Right lobe of liver (tissue), 6 donors: ENCODE data around the gene APOBEC2. TPM values are rescaled to one million over a fixed set of nuclear protein-coding genes. Genes with fewer than 3 reads are reported as not detected.
A peak's percentile ranks its signal among the peaks of the same experiment; 100 is the strongest.

Experiments
- ATAC-seq, 4 donors: fragments of 200-7000 bp; cut with Tn5 transposase; one replicate each; pipeline ENCODE4 v1.9.1; 2020; ENCODE audit warnings: mild to moderate bottlenecking in 4 of 4, moderate library complexity in 4 of 4
- DNase-seq, 3 donors: peaks; one replicate each; pipeline ENCODE4 v3.0.0-alpha.2; 2020
- H3K27ac ChIP-seq, 3 donors: fragments of 200-600 bp; one replicate each; pipeline ENCODE4 v1.8.0; 2022
- H3K27me3 ChIP-seq, 2 donors: fragments of 200-600 bp; one replicate each; pipeline ENCODE4 v1.8.0; 2022
- H3K36me3 ChIP-seq, 4 donors: fragments of 200-600 bp; sonication (generic) in 1 of 4; one replicate each; pipeline versions ENCODE4 v1.5.1 to v1.8.0; 2017 to 2022; ENCODE audit warnings: control low read depth in 1 of 4
- H3K4me1 ChIP-seq, 4 donors: fragments of 200-600 bp; sonication (generic) in 1 of 4; one replicate each; pipeline versions ENCODE4 v1.5.1 to v1.8.0; 2017 to 2022; ENCODE audit warnings: control low read depth in 1 of 4
- H3K4me3 ChIP-seq, 3 donors: fragments of 200-600 bp; one replicate each; pipeline ENCODE4 v1.8.0; 2022
- H3K9me3 ChIP-seq, 4 donors: fragments of 200-600 bp; sonication (generic) in 1 of 4; one replicate each; pipeline versions ENCODE4 v1.5.1 to v1.8.0; 2017 to 2022; ENCODE audit warnings: control low read depth in 1 of 4
- CTCF ChIP-seq, 4 donors: fragments of 200-600 bp in 3 of 4; fragments of 450-650 bp in 1 of 4; IDR thresholded peaks; one replicate each; pipeline versions ENCODE4 v1.5.1 to v1.8.0; 2016 to 2022; ENCODE audit warnings: antibody characterized with exemption in 4 of 4, mild to moderate bottlenecking in 2 of 4
- POLR2A ChIP-seq: fragments of 450-650 bp; IDR thresholded peaks from one replicate; pipeline ENCODE4 v1.6.1; 2017; ENCODE audit warnings: antibody characterized with exemption, mild to moderate bottlenecking
- WGBS: methylation state at CpG from one replicate; pipeline ENCODE4 v1.1.6; 2018; ENCODE audit warnings: low coverage, low lambda C conversion rate; ENCODE audit not compliant: insufficient coverage; ENCODE audit errors: missing lambda C conversion rate; 5-methylcytosine and 5-hydroxymethylcytosine counted together
- intact Hi-C, 2 donors: fragments of 100-400 bp; cut with DNase I; formaldehyde crosslinking; loops; one replicate each; pipeline versions ENCODE4 v1.11.2 to v1.14.1; 2022
- total RNA-seq, 6 experiments: library from RNA; depleted of rRNA in 2 of 6; stranded (reverse); fragments of >200 nt in 2 of 6; fragmentation: NEBNext Ultra II Directional in 3 of 6; extraction: Animal tissue kit (Norgen Biotek cat#: 25700) in 3 of 6; gene quantifications; one replicate each; pipeline versions ENCODE4 v1.1.0 to v1.2.4, GENCODE V29; 2016 to 2023
- donor health status: DM: no; HTN: yes; CAD: no.
- donor health status: DM: no; HTN: no; CAD: no.
- donor health status: DM: no; HTN: no; CAD: no.
- donor health status: DM: no; HTN: yes; CAD: no.
- donor health status: DM: no; HTN: yes; CAD: no.

APOBEC2 gene
- total RNA-seq, 6 experiments from 2014 or later = not detected

DNA sequence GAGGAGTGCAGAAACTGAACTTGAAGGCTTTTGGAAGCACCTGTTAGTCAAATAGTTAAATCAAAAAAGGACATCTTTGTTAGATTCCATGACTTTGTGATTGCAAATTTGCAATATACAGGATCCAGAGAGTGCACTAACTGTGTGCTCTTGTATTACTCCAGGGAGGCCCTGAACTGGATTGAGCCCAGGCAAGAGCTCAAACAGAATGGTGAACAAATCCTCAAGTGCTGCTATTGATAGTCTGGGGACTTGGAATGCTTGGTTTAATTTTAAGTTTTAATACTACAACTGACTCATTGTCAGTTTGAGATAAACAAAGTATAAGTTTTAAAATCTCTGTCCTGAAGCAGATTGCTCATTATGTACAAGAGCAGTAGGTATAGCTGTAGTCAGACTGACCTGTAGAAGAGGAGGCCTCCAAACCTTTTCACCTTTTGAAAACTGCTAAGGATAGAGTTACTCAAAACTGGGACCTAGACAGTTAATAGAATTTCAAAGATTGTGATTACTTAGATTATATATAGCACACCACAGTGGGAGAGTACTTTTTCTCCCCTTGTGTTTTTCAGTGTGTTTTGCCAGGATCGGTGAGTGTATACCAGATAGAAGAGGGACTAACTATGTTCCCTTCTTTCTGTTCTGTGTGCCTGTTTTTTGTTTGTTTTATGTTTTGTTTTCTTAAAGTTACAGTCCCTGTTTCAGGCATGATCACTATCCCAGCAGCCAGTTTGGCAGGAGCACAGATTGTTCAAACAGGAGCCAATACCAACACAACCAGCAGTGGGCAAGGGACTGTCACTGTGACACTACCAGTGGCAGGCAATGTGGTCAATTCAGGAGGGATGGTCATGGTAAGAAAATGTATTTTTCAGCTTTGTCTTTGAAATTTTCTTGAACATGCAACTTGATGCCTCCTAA lies 38.1 kb downstream of the APOBEC2 start:
- H3K27ac ChIP-seq = peak overlapping the region in 2 of 3 donors; percentile 33 to 66
- TF ChIP-seq POLR2A (no peak), CTCF (IDR thresholded peaks at IDR 0.05) (no peak)
- ATAC-seq (peak; percentile 92 to 95 (median 94)), DNase-seq (peak in 2 of 3 donors; percentile 24 to 76)
- peaks cover 5 to 67% (median 26%) of the 10 kb centered on the region in 4 donors for H3K36me3 ChIP-seq
- intact Hi-C loops = no loop called here
- H3K9me3 ChIP-seq = no peaks in the 10 kb centered on the region
- no peaks in the 10 kb centered on the region for H3K27me3 ChIP-seq
- 14% methylated on average over 1 of the region's 1 CpG for WGBS
- no peak overlapping the region for H3K4me3 ChIP-seq
- H3K4me1 ChIP-seq = peaks cover 0 to 17% (median 3%) of the 10 kb centered on the region in 4 donors

DNA sequence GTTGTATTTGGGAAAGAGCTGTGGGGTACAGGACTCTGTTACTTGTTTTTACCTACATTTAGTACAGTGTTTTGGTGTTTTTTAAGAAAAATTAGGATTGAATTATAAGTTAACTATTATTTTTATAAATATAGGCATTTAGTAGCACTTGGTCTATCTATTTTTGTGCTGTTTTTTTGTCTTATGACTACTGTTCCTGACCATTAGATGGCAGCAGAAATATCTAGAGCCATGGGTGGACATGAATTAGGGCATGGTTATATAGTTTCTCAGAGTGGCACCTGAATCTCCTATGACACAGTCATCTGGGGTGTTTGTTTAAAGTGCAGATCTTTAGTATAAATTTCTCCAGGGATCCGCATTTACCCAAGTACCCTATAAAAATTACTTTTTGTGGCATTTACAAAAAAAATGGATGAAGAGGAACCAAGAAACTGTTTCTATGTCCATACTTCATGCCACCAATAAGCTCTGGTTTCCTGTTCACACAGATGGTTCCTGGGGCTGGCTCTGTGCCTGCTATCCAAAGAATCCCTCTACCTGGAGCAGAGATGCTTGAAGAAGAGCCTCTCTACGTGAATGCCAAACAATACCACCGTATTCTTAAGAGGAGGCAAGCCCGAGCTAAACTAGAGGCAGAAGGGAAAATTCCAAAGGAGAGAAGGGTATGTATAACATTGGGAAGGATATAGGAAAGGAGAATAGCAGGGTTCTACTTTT lies 39.6 kb downstream of the APOBEC2 start:
- intact Hi-C loops = no loop called here
- Histone ChIP-seq H3K4me3 (no peak overlapping the region), H3K9me3 (no peaks in the 10 kb centered on the region), H3K4me1 (peaks cover 0 to 17% (median 3%) of the 10 kb centered on the region in 4 donors), H3K36me3 (peaks cover 12 to 75% (median 34%) of the 10 kb centered on the region in 4 donors), H3K27me3 (no peaks in the 10 kb centered on the region), H3K27ac (no peak overlapping the region)
- WGBS = 95% methylated on average over 4 of the region's 4 CpGs
- DNase-seq (no peak), ATAC-seq (peak in 1 of 4 donors; percentile 36)
- TF ChIP-seq CTCF (IDR thresholded peaks at IDR 0.05) (peak in 2 of 4 donors; percentile 14 to 15), POLR2A (no peak)

DNA sequence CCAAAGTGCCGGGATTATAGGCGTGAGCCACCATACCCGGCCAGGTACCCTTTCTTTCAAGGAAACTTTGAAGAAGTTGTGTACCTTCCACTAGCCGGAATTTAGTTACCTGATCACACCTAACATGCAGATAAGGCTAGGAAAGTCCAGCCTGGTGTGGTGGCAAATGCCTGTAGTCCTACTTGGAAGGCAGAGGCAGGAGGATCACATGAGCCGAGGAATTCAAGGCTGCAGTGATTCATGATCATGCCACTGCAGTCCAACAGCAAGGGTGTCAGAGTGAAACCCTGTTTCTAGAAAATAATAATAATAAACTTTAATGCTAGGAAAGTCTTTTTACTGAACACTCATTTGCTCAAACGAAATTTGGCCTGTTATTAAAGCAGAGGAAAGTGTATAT lies 40.7 kb downstream of the APOBEC2 start:
- Histone ChIP-seq H3K9me3 (no peaks in the 10 kb centered on the region), H3K27me3 (no peaks in the 10 kb centered on the region), H3K27ac (no peak overlapping the region), H3K4me3 (no peak overlapping the region), H3K4me1 (peaks cover 0 to 17% (median 3%) of the 10 kb centered on the region in 4 donors), H3K36me3 (peaks cover 14 to 87% (median 39%) of the 10 kb centered on the region in 4 donors)
- 88% methylated on average over 2 of the region's 6 CpGs for WGBS
- TF ChIP-seq POLR2A (no peak), CTCF (IDR thresholded peaks at IDR 0.05) (no peak)
- DNase-seq (no peak), ATAC-seq (no peak)
- intact Hi-C loops = no loop called here

- Histone ChIP-seq H3K27me3 (no peaks in the 10 kb centered on the region), H3K36me3 (peaks cover 11 to 79% (median 45%) of the 10 kb centered on the region in 4 donors), H3K4me1 (no peaks in the 10 kb centered on the region), H3K27ac (no peak overlapping the region), H3K4me3 (no peak overlapping the region), H3K9me3 (no peaks in the 10 kb centered on the region)
- no peak for ATAC-seq
- no peak for TF ChIP-seq CTCF (IDR thresholded peaks at IDR 0.05)
- no peak for TF ChIP-seq POLR2A
- intact Hi-C loops = no loop called here
- 83% methylated on average over 4 of the region's 5 CpGs for WGBS
- no peak for DNase-seq
Observed at GRCh38 chr6:41097467-41098090, 44.6 kb downstream of the APOBEC2 start.
